ENCODE measurements around the gene ARHGEF25. TPM values are rescaled to one million over a fixed set of nuclear protein-coding genes. Genes with fewer than 3 reads are reported as not detected.

Gene ARHGEF25
- total and polyA plus RNA-seq, 2 of the 13 experiments (the other 11 are each of a cell fraction or from before 2014, with no cell fraction given) = 11.5 to 12.5 TPM

- WGBS (ENCODE audit: low lambda C conversion rate) = 20% methylated on average over 9 of the region's 9 CpGs
- peak; percentile 55 for ATAC-seq
- no peak overlapping the region for H2AFZ ChIP-seq (ENCODE audit: low read length)
- peaks cover 0 to 7% of the 10 kb centered on the region in 2 experiments; a peak in 2 of 5 replicates for H3K36me3 ChIP-seq (replicated peaks in 1 of 2; ENCODE audit: control insufficient read depth in 1 of 2, insufficient read depth in 2 of 2, low read length in 2 of 2)
- H3K9ac ChIP-seq (ENCODE audit: insufficient read depth, low read depth, low read length) = peak overlapping the region; percentile 72
- peak overlapping the region; percentile 99 for H3K27ac ChIP-seq (ENCODE audit: extremely low read length, insufficient read depth, low read length)
- POLR2A ChIA-PET = interaction anchor here (0.8 to 4.4 kb wide), 22 partner anchors 11 to 168 kb away, joined by 3 to 40 read pairs (median 5); partner anchors contain the start of genes ARHGEF25, B4GALNT1, DCTN2 and DDIT3
- peaks cover 78% of the 10 kb centered on the region for H3K4me1 ChIP-seq (ENCODE audit: insufficient read depth, low read length)
- H3K9me3 ChIP-seq (ENCODE audit: low read length) = no peaks in the 10 kb centered on the region
- H4K20me1 ChIP-seq (ENCODE audit: insufficient read depth, low read length) = no peaks in the 10 kb centered on the region
- peak overlapping the region; percentile 33 to 66 (median 36); a peak in 5 of 6 replicates for H3K4me3 ChIP-seq (replicated peaks in 1 of 3; ENCODE audit: insufficient read depth in 1 of 3, low read depth in 2 of 3, low read length in 3 of 3)
- peak overlapping the region; percentile 90 for H3K4me2 ChIP-seq (ENCODE audit: low read depth, low read length)
- peak; percentile 88 for DNase-seq (ENCODE audit: low spot score)
- intact Hi-C loops (cut with micrococcal nuclease; ENCODE audit: unreplicated experiment) = loop anchor here (1.0 kb wide), 1 partner anchor 30 kb away; no protein-coding TSS in a partner anchor
- CTCF ChIA-PET (ENCODE audit: low intra/inter-chr PET ratio, low total read pairs) = no interaction called here
- in situ Hi-C loops (cut with HindIII; ENCODE audit: extremely low pct_ligation_motif_present, low pct_unique_long_range_greater_than_20kb) = no loop called here
- peaks cover 10% of the 10 kb centered on the region for H3K79me2 ChIP-seq (ENCODE audit: insufficient read depth, low read length)
- no peaks in the 10 kb centered on the region for H3K27me3 ChIP-seq (ENCODE audit: control insufficient read depth in 1 of 2, insufficient read depth in 2 of 2, low read length in 2 of 2)
- TSS peak; percentile 73 for BruUV-seq (replicated peaks)
- FAIRE-seq = no peak
- TF ChIP-seq KDM1A (CRISPR knock-in tag; IDR thresholded peaks at IDR 0.05) (peak; percentile 34; the same call in 1 of the 2 replicates), ZNF512 (CRISPR knock-in tag; IDR thresholded peaks at IDR 0.05) (no peak), ZNF572 (CRISPR knock-in tag; IDR thresholded peaks at IDR 0.05) (no peak), ZBTB1 (CRISPR knock-in tag; IDR thresholded peaks at IDR 0.05; ENCODE audit: borderline replicate concordance) (no peak), PHB2 (IDR thresholded peaks at IDR 0.05; ENCODE audit: partially characterized antibody) (no peak), HINFP (CRISPR knock-in tag; IDR thresholded peaks at IDR 0.05; ENCODE audit: low read depth) (no peak), FOSL2 (CRISPR knock-in tag; IDR thresholded peaks at IDR 0.05) (peak; percentile 99), ELF1 (CRISPR knock-in tag; IDR thresholded peaks at IDR 0.05) (0 out of 2 replicates have a peak, but pooled peaks have one; percentile 17), SMAD1 (CRISPR knock-in tag; IDR thresholded peaks at IDR 0.05; ENCODE audit: borderline replicate concordance, low read depth) (no peak), ZNF274 (CRISPR knock-in tag; IDR thresholded peaks at IDR 0.05) (no peak), TEAD3 (CRISPR knock-in tag; optimal IDR thresholded peaks at IDR 0.05; ENCODE audit: borderline replicate concordance) (peak; percentile 92), ZFP90 (CRISPR knock-in tag; IDR thresholded peaks at IDR 0.05; ENCODE audit: borderline replicate concordance) (no peak), KDM5A (IDR thresholded peaks at IDR 0.05; ENCODE audit: borderline replicate concordance, low read length) (0 out of 2 replicates have a peak, but pooled peaks have one; percentile 21), MAFK (conservative IDR thresholded peaks at IDR 0.05 in 1 of 2, IDR thresholded peaks at IDR 0.05 in 1 of 2; ENCODE audit: low read length in 2 of 2) (0 out of 4 replicates have a peak, but pooled peaks of 1 of the 2 experiments have one; percentile 18), POLR2AphosphoS5 (IDR thresholded peaks at IDR 0.05; ENCODE audit: low read depth, low read length) (0 out of 2 replicates have a peak, but pooled peaks have one; percentile 3), JUND (CRISPR knock-in tag; IDR thresholded peaks at IDR 0.05) (peak; percentile 93), TBP (CRISPR knock-in tag; IDR thresholded peaks at IDR 0.05) (no peak), JDP2 (CRISPR knock-in tag; IDR thresholded peaks at IDR 0.05; ENCODE audit: borderline replicate concordance) (no peak), ZBTB4 (CRISPR knock-in tag; IDR thresholded peaks at IDR 0.05; ENCODE audit: borderline replicate concordance) (no peak)
Observed at GRCh38 chr12:57576613-57577160, 34.5 kb upstream of the ARHGEF25 start.
